ENCODE measurements around the gene REPS2.
"Not testable (repeated sequence)": the region's sequence is repeated elsewhere in the genome, so short reads cannot be mapped to it uniquely, and the experiment has no call there.

REPS2 gene

GRCh38 chrX:16946361-16946964 is at the start of gene REPS2:
TSS of gene REPS2 (plus strand) at chrX:16946658. CDS start at chrX:16946862, 204 bp downstream.
- DNase-seq: peak; percentile 70

DNA sequence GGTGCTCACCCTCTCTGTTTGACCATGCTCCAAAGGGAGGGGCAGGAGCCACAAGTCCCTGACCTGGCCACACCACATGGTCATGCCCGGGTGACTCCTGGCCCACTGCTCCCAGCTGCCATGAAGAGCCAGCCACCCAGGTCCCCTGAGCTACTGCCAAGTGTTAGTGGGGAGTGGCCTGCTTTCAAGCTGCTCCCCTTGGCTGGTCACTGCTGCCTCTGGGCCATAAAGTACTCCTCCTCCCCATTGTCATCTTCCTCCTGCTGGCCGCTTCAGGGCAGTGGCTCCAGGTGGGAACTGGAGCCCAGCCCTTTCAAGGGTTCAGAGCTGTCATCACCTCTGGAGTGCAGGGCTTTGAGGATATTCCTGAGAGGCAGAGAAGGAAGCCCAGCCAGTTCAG is 49.0 kb upstream of the REPS2 start:
- no peak for DNase-seq

- DNase-seq: no peak
Measured at GRCh38 chrX:16903274-16904022, 43.0 kb upstream of the REPS2 start.

- DNase-seq: no peak
Measured at GRCh38 chrX:16910376-16910775, 36.1 kb upstream of the REPS2 start.

GRCh38 chrX:16914058-16914457 is 32.4 kb upstream of the REPS2 start:
- DNase-seq: no peak

- DNase-seq: no peak
Measured at GRCh38 chrX:16916561-16916960, 29.9 kb upstream of the REPS2 start.

DNA sequence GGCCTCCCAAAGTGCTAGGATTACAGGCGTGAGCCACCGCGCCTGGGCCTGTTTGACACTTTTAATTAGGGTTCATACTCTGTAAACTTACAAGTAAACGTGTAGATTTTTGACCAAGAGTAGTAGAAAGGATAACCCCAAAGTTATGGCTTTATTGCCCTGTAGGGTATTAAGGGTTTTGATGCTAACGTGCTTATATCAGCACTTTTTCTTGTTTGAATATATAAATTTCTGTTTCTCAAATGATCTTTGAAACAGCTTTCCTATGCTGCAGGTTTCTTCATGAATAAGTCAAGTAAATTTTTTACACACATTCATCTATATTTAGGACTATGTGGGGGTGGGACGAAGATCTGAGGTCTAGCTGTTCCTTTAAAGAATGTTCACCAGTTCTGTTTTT is 29.3 kb upstream of the REPS2 start:
- DNase-seq: no peak

DNA sequence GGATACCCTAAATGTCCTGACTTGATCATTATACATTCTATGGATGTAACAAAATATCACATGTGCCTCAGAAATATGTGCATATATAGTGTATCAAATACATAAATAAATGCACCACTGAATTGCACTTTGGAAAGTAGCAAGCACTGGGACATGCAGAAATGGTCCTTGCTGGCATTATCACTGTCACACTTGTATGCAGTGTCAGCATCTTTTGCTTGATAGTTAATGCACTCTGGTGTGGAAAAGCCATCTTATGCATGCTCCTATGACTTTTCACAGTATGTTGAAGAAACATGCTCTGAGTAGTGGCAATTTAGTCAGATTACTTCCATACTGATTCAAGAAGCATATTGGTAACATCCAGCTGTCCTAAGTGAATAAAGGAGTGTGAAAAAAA is 27.5 kb upstream of the REPS2 start:
- DNase-seq: no peak

DNA sequence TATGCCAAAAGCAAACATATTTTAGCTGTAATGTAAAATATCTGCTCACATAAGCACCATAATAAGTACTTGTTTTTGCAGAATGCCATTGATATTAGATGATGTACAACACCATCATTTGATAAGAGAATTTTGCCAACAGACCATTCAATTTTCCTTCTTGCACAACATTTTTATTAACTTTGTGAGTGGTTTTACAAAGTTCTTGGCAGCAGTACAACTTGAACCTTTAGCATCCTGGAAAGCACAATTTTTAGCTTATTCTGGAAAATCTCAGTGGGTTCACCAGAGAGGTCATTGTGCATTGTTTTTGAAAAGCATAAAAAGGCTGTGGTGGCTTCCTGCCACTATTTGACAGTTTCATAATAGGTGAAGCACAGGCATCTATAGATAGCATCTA is 26.4 kb upstream of the REPS2 start:
- DNase-seq: no peak

- DNase-seq: no peak
Measured at GRCh38 chrX:16923157-16923556, 23.3 kb upstream of the REPS2 start.

- no peak for DNase-seq
Measured at GRCh38 chrX:16924631-16925480, 21.6 kb upstream of the REPS2 start.

GRCh38 chrX:16930392-16930791 is 16.1 kb upstream of the REPS2 start:
- DNase-seq: no peak

- no peak for DNase-seq
Measured at GRCh38 chrX:16931371-16931770, 15.1 kb upstream of the REPS2 start.

DNA sequence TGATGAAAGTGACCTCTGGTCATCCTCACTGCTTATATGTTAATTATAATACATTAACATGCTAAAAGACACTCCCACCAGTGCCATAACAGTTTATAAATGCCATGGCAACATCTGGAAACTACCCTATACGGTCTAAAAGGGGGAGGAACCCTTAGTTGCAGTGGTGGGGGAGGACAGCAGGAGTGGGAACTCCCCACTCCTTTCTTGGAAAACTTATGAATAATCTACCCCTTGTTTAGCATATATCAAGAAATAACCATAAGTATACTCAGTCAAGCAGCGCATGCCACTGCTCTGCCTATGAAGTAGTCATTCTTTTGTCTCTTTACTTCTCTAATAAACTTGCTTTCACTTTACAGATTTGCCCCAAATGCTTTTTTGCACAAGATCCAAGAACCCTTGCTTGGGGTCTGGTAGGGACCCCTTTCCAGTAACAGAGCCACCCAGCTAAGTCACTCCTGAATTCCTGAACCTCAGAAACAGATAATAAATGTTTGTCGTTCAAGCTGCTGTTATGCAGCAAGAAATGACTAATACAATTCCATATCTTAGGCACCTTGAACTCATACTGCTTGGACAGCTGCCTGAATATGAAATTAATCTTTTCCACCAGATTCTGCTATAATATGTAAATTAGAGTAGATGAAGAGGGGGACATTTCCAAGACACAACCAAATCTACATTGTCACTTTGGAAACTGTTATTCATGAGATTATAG is 14.4 kb upstream of the REPS2 start:
- no peak for DNase-seq

- no peak for DNase-seq
Measured at GRCh38 chrX:16934185-16934584, 12.3 kb upstream of the REPS2 start.

DNA sequence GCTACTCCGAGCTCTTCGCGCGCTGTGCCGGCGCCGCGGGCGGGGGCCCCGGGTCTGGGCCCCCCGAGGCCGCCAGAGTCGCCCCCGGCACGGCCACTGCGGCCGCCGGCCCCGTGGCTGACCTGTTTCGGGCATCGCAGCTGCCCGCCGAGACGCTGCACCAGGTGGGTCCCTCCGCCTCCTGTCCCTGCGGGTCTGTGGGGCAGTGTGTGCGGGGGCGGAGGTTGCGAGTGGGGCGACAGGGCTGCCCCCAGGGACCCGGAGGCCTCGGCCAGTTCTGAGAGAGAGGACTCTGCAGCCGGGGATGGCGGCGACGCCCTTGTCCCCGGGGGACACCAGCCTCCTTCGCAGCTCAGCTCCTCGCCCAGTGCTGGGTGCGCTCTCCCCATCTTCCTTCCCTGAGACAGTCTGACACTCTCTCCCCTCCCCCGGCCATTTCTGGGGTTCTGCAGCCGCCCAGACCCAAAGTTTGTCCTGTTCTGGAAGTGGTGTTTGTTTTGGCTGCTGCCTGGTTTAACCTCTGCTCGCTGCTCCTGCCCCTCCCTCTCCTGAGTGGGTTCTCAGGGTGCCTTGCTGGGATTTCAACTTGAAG is 609 bp downstream of the REPS2 start:
- no peak for DNase-seq

- no peak for DNase-seq
Measured at GRCh38 chrX:16950423-16950822, 4.0 kb downstream of the REPS2 start.

- DNase-seq: no peak
Measured at GRCh38 chrX:16953606-16954211, 7.3 kb downstream of the REPS2 start.

GRCh38 chrX:16957751-16958150 is 11.3 kb downstream of the REPS2 start:
- DNase-seq: no peak

DNA sequence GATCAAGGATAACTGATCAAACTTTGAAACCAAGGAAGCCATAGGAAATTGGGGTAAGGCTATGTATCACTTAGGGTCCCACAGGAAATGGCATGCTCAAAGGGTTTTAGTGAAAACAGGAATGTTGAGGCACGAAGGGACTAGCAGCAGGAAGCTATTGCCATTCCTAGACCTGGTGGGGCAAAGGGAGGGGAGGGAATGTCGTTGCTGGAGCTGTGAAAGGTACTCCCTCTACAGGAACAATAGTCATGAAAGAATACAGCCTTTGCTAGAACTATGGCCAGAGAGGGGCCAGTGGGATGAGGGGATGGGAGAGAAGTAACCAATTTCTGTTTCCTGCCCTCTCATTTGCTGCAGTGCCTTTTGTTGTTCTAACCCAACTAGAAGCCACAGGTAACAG is 11.9 kb downstream of the REPS2 start:
- DNase-seq: no peak

GRCh38 chrX:16962661-16963060 is 16.2 kb downstream of the REPS2 start:
- not testable (repeated sequence) for DNase-seq

DNA sequence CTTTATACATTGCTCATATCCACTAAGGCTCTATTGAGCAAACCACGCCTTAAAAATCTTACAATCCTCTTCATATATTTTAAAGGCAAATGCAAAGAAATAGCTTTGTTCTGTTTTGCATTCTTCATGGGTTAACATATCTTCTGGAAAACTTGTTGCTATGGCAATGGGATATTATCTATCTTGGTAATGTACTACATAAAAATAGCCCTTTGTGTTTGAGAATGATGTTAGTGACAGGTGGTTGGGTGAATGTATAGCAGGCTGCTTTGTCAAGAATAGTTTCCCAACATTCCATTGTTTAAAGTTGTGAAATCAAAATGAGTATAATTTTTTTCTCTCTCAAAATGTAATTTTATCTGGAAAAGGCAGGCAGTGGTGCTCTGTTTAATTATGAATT is 16.8 kb downstream of the REPS2 start:
- DNase-seq: no peak
